K562 (cell line): Measurements from ENCODE around the gene PTOV1. TPM values are rescaled to one million over a fixed set of nuclear protein-coding genes. Genes with fewer than 3 reads are reported as not detected.

Experiments used
- CREB1 ChIP-seq, 2 experiments: sonication (generic) in 1 of 2; formaldehyde crosslinking in 1 of 2; IDR thresholded peaks; 2 replicates each; pipeline versions ENCODE4 v1.6.1 to v1.8.0; 2012 to 2022; ENCODE audit warnings: inconsistent platforms in 1 of 2, mild to moderate bottlenecking in 1 of 2, missing genetic modification reagents in 1 of 2, moderate library complexity in 1 of 2
- MEIS2 ChIP-seq: fragments of 450-650 bp; IDR thresholded peaks from 2 replicates; pipeline ENCODE4 v1.6.1; 2014; ENCODE audit warnings: mild to moderate bottlenecking; ENCODE audit not compliant: partially characterized antibody
- NFIX ChIP-seq: fragments of 250-450 bp; sonication (Bioruptor Pico); IDR thresholded peaks from 2 replicates; pipeline ENCODE4 v1.4.0; 2020; ENCODE audit warnings: low read depth, mild to moderate bottlenecking, moderate library complexity
- NRF1 ChIP-seq, 2 experiments: fragments of 450-650 bp; IDR thresholded peaks in 1 of 2; conservative IDR thresholded peaks in 1 of 2; 2 replicates each; pipeline ENCODE4 v1.6.1; 2014; ENCODE audit warnings: mild to moderate bottlenecking in 2 of 2
- PCBP1 ChIP-seq: fragments of 200-400 bp; formaldehyde crosslinking; IDR thresholded peaks from 2 replicates; pipeline ENCODE4 v1.6.1; 2018; ENCODE audit warnings: mild to moderate bottlenecking, low read depth, low read length; ENCODE audit not compliant: poor library complexity, severe bottlenecking
- PKNOX1 ChIP-seq: fragments of 450-650 bp; IDR thresholded peaks from 2 replicates; pipeline ENCODE4 v1.6.1; 2016
- POLR2A ChIP-seq: fragments of 450-650 bp; conservative IDR thresholded peaks from 2 replicates; pipeline ENCODE4 v1.6.1; 2016
- POLR2AphosphoS2 ChIP-seq: IDR thresholded peaks from 2 replicates; pipeline ENCODE4 v1.6.1; 2012; ENCODE audit warnings: low read length, improper control_type of control experiment
- POLR2AphosphoS5 ChIP-seq: IDR thresholded peaks from 2 replicates; pipeline ENCODE4 v1.6.1; 2011; ENCODE audit warnings: mild to moderate bottlenecking, low read depth, low read length, moderate library complexity; ENCODE audit not compliant: control insufficient read depth, insufficient read depth
- TAF15 ChIP-seq: fragments of 200-400 bp; formaldehyde crosslinking; IDR thresholded peaks from 2 replicates; pipeline ENCODE4 v1.6.1; 2017; ENCODE audit warnings: mild to moderate bottlenecking, low read depth, low read length, moderate library complexity
- TFAP4 ChIP-seq: sonication (generic); formaldehyde crosslinking; IDR thresholded peaks from 2 replicates; pipeline ENCODE4 v1.8.0; 2022; ENCODE audit warnings: missing genetic modification reagents, mild to moderate bottlenecking, moderate library complexity, borderline replicate concordance
- ZEB2 ChIP-seq: fragments of 450-650 bp; IDR thresholded peaks from 2 replicates; pipeline ENCODE4 v1.6.1; 2016
- polyA plus RNA-seq, 8 experiments: library from polyadenylated mRNA; depleted of rRNA in 4 of 8; stranded (reverse) in 5 of 8; unstranded in 3 of 8; fragments of >200 nt; fragmentation: Nextera tagmentation in 2 of 8; fragmentation: Illumina TruSeq in 1 of 8; extraction: Ambion mirVana in 2 of 8; extraction: Trizol in 1 of 8; gene quantifications; 2 replicates each; pipeline versions ENCODE4 v1.2.1 to v1.2.3, GENCODE V29; 2011 to 2014; ENCODE audit warnings: inconsistent platforms in 1 of 8, missing spikeins in 1 of 8
- total RNA-seq, 7 experiments: library from RNA; depleted of rRNA in 6 of 7; stranded (reverse); fragments of >200 nt in 6 of 7; fragmentation: Illumina TruSeq in 2 of 7; extraction: Trizol in 2 of 7; gene quantifications; 2 replicates each; pipeline versions ENCODE4 v1.2.1 to v1.2.3, GENCODE V29; 2011 to 2021; ENCODE audit warnings: low replicate concordance in 1 of 7

Gene PTOV1
- total and polyA plus RNA-seq, 9 of the 15 experiments (the other 6 are each of a cell fraction or from before 2014, with no cell fraction given), result 4.9 to 169 (median 43.5) TPM

- TF ChIP-seq TFAP4 (CRISPR knock-in tag), result peak; percentile 21; the same call in 1 of the 2 replicates
- TF ChIP-seq ZEB2, result no peak
- no peak for TF ChIP-seq TAF15
- peak; percentile 65 for TF ChIP-seq POLR2A
- TF ChIP-seq POLR2AphosphoS5, result peak; percentile 31
- no peak for TF ChIP-seq CREB1 (IDR thresholded peaks at IDR 0.05)
- no peak for TF ChIP-seq CREB1 (CRISPR knock-in tag; IDR thresholded peaks at IDR 0.05)
- peak; percentile 20 for TF ChIP-seq PCBP1
- no peak for TF ChIP-seq MEIS2
- TF ChIP-seq NRF1 (conservative IDR thresholded peaks at IDR 0.05 in 1 of 2, IDR thresholded peaks at IDR 0.05 in 1 of 2), result no peak
- no peak for TF ChIP-seq PKNOX1
- 0 out of 2 replicates have a peak, but pooled peaks have one; percentile 54 for TF ChIP-seq POLR2AphosphoS2
- no peak for TF ChIP-seq NFIX (CRISPR knock-in tag)
Observed at GRCh38 chr19:49860336-49861102, 9.6 kb downstream of the PTOV1 start (continued).
